Limb (tissue), 2 donors: Measurements from ENCODE around the gene SPSB1.

Source experiments
- DNase-seq, 2 donors: peaks; one replicate each; pipeline ENCODE4 v3.0.0-alpha.2; 2016; ENCODE audit errors: extremely low spot score in 2 of 2

The SPSB1 gene

DNA sequence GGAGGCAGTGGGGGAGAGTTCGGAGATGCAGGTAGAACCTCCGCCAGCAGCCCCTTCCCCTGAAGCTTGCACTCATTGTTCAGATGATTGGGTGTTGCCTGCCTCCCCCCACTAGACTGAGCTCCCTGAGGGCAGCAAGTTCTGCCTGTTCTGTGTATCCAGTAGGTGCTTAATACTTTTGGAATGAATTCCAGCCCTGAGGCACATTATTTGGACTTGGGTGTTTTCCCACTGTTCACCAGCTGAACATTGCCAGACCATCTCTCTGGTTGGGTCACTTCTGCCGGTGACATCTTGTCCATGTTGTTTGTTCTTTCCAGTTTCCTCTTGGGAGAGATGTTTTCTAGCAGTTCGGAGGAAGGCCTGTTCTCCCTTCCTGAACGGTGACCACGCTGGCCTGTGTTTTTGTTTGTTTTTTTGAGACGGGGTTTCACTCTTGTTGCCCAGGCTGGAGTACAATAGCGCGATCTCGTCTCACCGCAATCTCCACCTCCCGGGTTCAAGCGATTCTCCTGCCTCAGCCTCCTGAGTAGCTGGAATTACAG lies 48.7 kb downstream of the SPSB1 start:
- no peak for DNase-seq

DNA sequence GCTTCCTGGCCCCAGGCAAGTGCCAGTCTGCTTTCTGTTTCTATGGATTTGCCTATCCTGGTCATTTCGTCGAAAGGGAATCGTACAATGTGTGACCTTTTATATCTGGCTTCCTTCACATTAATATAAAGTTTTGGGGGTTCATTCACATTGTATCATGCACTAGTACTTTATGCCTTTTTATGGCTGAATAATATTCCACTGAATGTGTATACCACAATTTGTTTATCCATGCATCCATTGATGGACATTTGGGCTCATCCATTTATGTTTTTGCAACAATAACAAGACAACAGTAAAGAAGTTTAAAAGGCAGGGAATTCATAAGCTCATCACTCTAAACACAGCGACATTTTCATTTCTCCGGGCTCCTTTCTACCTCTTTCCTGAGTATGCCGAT lies 50.6 kb downstream of the SPSB1 start:
- DNase-seq = no peak

DNA sequence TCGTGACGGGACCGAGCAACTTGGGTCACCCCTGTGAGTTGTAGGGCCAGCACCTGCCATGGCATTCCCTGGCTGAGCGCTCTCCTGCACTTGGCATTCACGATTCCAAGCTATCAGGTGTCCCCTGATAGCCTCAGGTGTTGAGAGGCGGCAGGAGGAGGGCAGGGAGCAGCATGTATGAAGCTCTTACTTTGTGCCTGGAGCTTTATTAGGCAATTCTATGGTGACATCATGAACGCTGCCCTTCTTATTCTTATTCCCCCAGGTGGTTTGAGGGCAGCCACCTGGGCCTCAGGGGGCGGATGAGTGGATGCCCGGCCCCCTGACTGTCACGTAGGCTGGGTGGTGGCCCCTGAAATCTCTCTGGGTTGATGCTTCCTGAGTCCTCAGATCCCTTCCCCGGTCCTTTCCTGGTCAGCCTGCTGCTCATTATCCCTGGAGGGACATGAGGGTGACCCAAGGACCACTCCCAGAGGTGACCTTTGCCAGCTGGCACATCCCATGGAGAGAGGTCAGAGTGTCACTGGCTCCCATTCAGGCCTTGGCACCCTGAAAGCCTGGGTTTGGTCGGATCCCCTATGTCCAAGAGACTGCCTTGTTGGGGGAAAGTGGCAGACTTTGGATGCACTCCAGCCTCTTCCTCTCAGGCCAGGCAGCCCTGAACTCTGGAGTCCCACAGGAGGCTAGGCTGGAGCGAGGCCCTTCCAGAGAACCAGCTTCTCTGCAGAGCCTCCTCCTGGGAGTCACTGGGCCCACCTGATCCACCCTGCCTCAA lies 51.9 kb downstream of the SPSB1 start:
- no peak for DNase-seq

DNA sequence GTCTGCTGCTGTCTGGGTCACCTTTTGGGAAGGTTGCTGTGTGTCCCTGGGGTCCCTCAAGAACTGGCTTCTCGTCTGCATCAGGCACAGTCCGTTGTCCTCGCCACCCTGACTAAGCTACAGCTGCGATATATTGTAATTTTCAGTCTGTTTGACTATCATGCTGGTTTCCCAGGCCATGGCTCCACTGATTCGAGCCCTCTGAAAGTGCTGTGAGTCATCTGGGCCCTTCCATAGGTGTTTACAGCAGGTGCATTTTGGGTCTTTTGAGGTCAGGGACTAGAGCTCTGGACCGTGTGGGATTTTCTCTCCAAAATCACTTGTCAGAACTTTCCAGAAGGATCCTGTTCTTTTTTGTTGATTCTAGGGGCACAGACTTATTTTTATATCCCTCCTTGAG lies 52.8 kb downstream of the SPSB1 start:
- DNase-seq = no peak

DNA sequence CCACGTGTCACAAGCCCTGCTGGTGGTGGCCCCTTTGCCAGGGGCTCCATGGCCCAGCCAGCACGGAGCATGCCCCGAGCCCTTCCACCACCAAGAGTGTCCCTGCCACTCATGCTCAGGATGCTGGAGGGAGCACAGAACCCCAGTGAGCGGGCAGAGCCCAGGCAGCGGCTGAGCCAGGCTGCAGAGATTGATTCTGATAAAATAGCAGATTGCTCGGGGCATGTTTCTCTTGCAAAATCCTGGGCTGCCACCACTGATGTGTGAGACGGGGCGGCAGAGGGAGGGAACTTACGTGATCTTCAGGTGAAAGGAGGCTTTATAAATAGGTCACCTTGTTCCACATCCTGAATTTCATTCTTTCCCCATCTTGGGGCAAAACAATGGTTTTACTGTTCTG lies 53.2 kb downstream of the SPSB1 start:
- no peak for DNase-seq

DNA sequence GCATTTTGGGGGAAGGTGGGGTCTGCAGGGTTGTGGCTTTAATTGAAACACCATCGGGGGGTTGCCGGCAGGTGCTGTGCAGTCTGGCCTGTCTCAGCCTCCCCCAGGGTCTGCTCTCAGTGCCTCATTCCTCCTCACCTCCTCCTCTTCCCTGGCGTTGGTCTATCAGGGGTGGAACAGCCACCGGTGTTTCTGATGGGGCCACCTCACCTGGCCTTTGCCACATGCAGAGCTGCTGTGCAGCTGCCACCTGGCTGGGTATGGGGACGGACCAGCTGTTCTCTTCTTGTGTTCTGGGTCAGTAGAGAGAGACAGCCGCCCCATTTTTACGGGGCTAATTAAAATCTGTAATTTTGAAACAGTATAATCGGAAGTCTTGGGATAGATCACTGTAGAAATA lies 53.9 kb downstream of the SPSB1 start:
- no peak for DNase-seq

DNA sequence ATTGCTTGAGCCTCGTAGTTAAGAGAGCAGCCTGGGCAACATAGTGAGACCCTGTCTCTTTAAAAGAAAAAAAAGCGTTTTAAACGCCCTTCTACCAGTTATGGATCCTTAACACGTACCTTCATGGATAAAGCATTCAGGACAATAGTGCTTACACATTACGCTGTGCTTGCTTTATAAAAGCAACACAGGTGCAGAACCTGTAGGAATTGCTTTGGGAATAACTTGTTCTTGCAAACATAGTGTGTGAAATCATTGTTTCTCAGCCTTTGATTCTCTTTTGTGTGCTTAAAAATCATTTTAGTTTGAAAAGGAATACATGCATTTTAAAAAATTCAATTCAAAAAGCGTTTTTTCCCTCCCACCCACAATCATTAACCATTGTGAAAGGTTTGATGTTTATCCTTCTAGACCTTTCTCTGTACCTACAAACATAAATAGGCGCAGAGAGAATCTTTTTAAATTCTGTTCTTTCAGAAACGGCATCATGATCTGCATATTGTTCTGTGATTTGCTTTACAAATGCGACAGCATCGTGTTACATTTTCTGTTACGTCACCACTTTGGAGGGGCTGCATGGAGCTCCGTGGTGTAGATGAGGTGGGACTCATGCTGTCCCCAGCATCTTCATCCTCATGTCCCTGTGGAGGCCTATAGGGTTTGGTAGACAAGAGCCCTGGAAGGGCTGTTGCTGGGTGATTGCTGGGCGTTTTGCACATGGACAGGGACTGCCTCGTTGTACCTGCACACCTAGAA lies 54.6 kb downstream of the SPSB1 start:
- DNase-seq = no peak

DNA sequence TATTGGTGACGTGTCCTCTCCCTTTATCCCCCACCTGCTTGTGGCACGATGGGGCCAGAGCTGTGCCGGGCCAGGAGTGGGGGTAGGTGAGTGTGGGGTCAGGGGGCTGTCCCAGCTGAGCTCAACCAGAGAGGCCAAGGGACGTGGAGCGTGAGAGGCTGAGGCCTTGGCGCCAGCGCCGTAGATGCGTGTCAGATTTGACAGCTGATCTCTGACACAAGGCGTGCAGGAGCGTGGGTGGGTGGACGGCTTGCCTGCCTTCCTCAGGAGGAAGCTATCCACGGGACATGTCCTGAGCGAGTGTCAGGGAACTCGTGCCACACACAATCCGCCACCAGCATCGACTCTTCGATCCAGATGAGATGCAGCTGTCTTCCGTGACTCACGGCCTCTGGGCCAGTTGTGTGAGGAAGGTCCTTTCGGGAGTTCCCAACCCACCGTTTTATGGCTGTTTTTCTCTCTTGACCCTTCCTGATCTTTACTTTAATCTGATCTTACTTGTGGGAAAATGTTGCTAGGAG lies 56.7 kb downstream of the SPSB1 start:
- no peak for DNase-seq

DNA sequence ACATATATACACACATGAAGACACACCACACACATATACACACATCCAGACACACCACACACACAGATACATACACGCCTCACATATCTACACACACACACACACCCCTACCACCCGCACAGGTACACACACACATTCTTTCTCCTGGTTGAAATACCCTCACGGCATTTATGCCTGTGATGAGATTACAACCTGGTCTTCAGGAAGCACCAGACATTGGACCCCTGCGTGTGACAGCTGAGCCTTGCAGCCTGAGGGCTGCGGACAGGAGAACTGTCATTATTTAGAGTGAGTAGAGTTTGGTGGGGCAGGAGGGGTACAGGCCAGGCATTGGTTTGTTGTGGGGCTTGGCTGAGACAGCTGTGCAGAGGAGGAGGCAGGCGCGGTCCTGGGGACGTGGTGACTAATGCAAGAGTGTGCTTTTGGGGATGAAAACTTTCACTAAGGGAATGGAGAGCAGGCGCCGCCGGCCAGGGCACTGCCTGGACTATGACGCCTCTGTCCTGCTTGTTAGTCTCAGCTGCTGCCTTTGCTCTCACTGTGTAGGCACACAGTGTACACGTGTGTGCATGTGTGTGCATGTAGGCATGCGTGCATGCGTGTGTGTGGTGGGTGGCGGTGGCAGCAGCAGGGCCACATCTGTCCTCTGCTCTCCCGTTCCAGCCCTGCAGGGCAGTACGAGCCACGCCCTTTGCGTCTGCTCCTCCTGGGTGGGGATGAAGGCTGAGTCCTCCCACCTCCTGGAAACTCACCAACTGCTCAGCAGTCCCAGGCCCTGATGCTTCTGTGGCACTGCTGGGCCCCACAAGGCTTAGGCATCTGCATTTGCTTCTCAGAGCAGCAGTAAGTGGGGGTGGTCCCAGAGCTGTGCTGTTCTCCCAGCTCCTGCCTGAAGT lies 57.6 kb downstream of the SPSB1 start:
- no peak for DNase-seq

GRCh38 chr1:9350960-9351359 lies 58.3 kb downstream of the SPSB1 start:
- DNase-seq = no peak

DNA sequence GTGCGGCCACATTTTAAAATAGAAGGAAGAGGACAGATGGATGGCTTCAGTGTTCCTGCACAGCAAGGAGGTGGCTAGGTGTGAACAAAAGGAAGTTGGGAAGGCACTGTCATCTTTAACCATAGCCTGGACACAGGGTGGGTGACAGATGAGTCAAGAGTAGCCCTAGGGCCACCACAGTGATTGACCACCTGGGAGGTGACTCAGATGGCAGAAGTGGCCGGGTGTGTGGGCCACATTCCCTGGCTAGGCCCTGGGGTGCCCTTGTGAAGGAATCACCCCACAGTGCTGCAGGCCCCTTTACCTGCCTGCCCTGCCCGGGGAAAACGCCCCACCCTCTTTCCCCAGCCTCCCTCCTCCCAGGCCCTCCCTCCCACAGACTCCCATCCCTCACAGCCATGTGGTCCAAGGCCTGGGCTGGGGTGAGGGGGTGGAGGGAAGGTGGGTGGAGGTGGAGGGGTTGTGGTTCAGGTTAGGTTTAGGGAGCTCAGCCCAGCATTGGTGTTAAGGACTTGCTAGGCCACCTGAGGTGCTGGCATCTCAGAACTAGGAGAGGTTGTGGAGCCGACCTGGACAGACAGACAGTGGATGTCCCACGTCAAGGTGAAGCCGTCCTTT lies 59.1 kb downstream of the SPSB1 start:
- no peak for DNase-seq

DNA sequence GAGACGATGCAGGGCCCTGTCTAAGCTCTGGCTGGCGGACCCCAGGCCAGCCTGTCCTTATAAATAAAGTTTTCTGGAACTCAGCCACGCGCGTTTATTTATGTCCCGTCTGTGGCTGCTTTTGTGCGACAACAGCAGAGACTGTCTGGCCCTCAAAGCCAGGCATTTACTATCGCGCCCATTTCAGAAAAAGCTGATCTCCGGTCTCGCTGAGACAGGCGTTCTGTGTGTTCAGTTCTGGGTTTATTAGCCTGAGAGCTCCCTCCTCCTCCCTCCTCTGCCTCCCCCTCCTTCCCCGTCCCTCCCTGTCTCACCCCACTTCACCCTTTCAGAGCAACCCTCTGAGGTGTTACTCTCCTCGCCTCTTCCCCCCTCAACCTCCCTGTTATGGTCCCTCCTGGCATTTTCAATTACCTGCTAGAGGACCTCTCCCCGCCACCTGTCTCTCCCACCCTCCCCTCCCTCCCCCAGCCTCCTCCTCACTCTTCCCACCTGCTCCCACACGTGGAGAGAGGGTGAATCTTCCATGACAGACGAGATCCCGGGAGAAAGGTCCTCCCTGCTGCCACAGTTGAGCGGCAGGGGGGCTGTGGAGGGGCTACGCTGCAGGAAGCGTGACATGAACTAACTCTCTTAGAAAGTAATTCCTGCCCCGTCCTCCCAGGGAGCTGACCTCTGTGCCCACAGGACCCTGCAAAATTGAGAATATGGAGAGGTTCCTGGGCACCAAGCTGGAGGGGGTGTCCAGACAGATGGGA lies 59.9 kb downstream of the SPSB1 start:
- DNase-seq = peak in 1 of 2 donors; percentile 56

DNA sequence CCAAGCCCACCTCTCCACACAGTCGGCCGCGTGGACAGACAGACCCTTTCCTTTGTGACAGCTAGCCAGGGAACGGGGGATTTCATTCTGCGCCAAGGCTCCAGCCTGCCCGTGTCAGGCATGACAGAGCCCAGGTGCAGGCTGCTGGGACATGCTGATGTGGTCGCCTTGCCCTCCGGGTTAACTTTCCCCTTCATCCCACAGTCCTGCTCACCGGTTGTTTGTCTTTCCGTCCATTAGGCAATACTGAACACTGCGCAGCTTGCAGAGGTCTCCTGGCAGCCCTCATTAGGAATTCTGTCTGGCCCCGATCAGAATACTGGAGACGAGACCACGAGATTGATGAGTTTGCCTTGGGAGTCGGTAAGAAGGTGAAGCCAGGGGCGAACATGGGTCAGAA lies 62.8 kb downstream of the SPSB1 start:
- DNase-seq = no peak

GRCh38 chr1:9356021-9356420 lies 63.3 kb downstream of the SPSB1 start:
- no peak for DNase-seq

DNA sequence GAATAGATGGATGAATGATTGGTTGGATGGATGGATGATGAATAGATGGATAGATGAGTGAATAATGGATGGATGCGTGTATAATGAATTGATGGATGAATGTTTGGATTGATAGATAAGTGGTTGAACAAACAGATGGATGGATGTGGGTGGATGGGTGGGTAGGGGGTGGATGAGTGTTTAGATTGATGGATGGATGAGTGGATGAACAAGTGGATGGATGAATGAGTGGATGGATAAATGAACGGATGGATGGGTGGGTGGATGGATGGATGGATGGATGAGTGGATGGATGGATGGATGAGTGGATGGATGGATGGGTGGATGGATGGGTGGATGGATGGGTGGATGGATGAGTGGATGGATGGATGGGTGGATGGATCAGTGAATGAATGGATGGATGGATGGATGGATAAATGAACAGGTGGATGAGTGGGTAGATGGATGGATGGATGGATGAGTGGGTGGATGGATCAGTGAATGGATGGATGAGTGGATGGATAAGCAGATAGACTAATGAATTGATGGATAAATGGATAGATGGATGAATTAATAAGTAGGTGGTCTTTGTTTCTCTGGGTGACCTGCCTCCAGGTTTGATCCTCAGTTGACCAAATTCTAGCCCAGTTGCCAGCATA lies 64.3 kb downstream of the SPSB1 start:
- no peak for DNase-seq

GRCh38 chr1:9357958-9358357 lies 65.3 kb downstream of the SPSB1 start:
- DNase-seq = no peak

DNA sequence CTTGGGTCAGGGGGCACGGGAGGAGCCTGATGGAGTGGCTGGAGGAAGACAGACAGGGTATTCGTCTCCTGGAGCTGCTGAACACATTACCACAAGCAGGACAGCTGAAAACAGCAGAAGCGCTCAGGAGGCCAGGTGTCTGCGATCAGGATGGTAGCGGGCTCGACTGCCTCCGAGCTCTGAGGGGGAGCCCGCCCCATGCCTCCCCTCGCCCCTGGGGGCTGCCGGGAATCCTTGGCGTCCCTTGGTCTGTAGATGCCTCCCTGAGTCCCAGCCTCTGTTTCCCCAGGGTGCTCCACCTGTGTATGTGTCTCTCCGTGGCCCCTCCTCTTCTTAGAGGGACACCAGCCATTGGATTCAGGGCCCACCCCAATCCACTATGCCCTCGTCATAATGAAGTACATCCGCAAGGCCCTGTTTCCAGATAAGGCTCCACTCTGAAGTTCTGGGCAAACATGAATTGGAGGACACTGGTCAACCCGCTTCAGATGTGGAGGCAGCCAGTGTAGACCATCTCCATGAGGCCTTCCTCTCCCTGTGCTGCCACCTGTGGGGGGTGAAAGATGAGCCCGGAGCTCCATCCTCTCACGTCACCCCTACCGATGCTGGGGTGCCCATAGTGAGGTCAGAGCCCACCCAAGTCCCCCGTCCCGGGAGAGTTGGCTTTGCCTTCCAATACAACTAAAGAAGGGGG lies 67.8 kb downstream of the SPSB1 start:
- DNase-seq = no peak

DNA sequence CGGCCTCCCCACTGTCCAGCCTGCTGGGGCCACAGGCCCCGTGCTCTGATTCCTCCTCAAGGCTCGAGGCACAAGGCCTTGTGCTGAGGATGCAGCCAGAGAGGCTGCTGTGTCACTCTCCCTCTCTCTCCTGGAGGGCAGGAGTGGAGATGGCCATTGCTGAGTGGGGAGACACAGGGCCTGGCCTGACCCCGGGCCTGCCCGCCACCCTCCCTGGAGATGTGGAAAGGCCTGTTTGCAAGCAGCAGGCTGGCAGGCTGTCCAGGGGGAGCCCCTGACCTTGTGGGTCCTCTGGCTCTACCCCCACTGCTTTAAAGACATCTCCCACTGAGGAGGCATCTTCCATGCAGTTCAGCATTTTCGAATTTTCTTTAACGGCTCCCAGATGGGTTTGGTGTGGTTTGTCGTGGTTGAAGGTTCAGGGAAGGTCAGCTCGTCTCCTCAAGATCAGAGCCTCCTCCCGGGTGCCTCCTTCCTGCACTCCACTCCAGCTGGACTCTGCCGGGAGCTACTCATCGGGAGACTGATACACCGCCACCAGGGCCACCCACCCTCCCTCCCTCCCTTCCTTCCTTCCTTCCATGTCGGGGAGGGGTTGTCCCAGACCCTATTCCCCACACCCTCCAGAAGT lies 69.1 kb downstream of the SPSB1 start:
- no peak for DNase-seq

- DNase-seq = no peak
Measured at GRCh38 chr1:9362488-9362887, 69.8 kb downstream of the SPSB1 start.
